ENCODE results near the gene ATP5PF. TPM values are rescaled to one million over a fixed set of nuclear protein-coding genes. Genes with fewer than 3 reads are reported as not detected.
"Not testable (repeated sequence)": the region's sequence is repeated elsewhere in the genome, so short reads cannot be mapped to it uniquely, and the experiment has no call there.

Gene ATP5PF
- total and polyA plus RNA-seq, 12 donors, result 537 to 965 (median 844) TPM

- TF ChIP-seq CTCF (IDR thresholded peaks at IDR 0.05), result no peak
- Histone ChIP-seq H3K27me3 (no peaks in the 10 kb centered on the region), H3K4me3 (peak overlapping the region in 8 of 10 donors; percentile 74 to 97 (median 90)), H3K27ac (peak overlapping the region in 9 of 10 donors; percentile 97 to 100 (median 99)), H3K9me3 (no peaks in the 10 kb centered on the region), H3K4me1 (peaks cover 11 to 77% (median 56%) of the 10 kb centered on the region in 9 donors), H3K36me3 (peaks cover 0 to 45% (median 25%) of the 10 kb centered on the region in 9 donors)
- intact Hi-C loops (cut with DNase I), result loop anchor here in 1 of 10 donors (10.0 kb wide), 1 partner anchor 127 kb away; the partner anchor contains the start of gene MRPL39
- ATAC-seq (no peak), DNase-seq (peak in 1 of 2 donors; percentile 40)
- WGBS, 2 donors, result 45 to 48% methylated on average over 6 of the region's 6 CpGs
Measured at GRCh38 chr21:25732091-25732760, 2.5 kb downstream of the ATP5PF start.

GRCh38 chr21:25722631-25723030 is 12.1 kb downstream of the ATP5PF start:
- peaks cover 0 to 50% (median 27%) of the 10 kb centered on the region in 9 donors for H3K4me1 ChIP-seq
- intact Hi-C loops (cut with DNase I), result no loop called here
- peaks cover 0 to 80% (median 46%) of the 10 kb centered on the region in 9 donors for H3K36me3 ChIP-seq
- DNase-seq (no peak), ATAC-seq (no peak)
- 65 to 71% methylated on average over 3 of the region's 3 CpGs for WGBS, 2 donors
- H3K27me3 ChIP-seq, result no peaks in the 10 kb centered on the region
- H3K9me3 ChIP-seq, result no peaks in the 10 kb centered on the region
- no peak overlapping the region for H3K4me3 ChIP-seq
- TF ChIP-seq CTCF (IDR thresholded peaks at IDR 0.05), result no peak
- peak overlapping the region in 3 of 10 donors; percentile 3 to 9 (median 8) for H3K27ac ChIP-seq

GRCh38 chr21:25721987-25722386 is 12.7 kb downstream of the ATP5PF start:
- H3K36me3 ChIP-seq, result peaks cover 0 to 80% (median 40%) of the 10 kb centered on the region in 9 donors
- no peaks in the 10 kb centered on the region for H3K9me3 ChIP-seq
- H3K4me1 ChIP-seq, result peaks cover 0 to 50% (median 26%) of the 10 kb centered on the region in 9 donors
- WGBS, 2 donors, result 77 to 81% methylated on average over 3 of the region's 3 CpGs
- peak in 5 of 8 donors; percentile 28 to 79 (median 40) for ATAC-seq
- H3K4me3 ChIP-seq, result no peak overlapping the region
- H3K27me3 ChIP-seq, result no peaks in the 10 kb centered on the region
- TF ChIP-seq CTCF (IDR thresholded peaks at IDR 0.05), result no peak
- H3K27ac ChIP-seq, result peak overlapping the region in 4 of 10 donors; percentile 3 to 29 (median 8)
- DNase-seq, result no peak
- intact Hi-C loops (cut with DNase I), result no loop called here

GRCh38 chr21:25717491-25718147 is 17.1 kb downstream of the ATP5PF start:
- H3K36me3 ChIP-seq, result peaks cover 0 to 80% (median 25%) of the 10 kb centered on the region in 9 donors

GRCh38 chr21:25714066-25714465 is 20.6 kb downstream of the ATP5PF start:
- intact Hi-C loops (cut with DNase I); H3K27ac ChIP-seq; DNase-seq; H3K4me3 ChIP-seq; ATAC-seq; H3K9me3 ChIP-seq; H3K27me3 ChIP-seq: not testable (repeated sequence)
- H3K4me1 ChIP-seq, result peaks cover 0 to 43% (median 15%) of the 10 kb centered on the region in 9 donors
- peaks cover 0 to 82% (median 20%) of the 10 kb centered on the region in 9 donors for H3K36me3 ChIP-seq
- 98 to 100% methylated on average over 10 of the region's 10 CpGs for WGBS, 2 donors

More at GRCh38 chr21:25717491-25718147, 17.1 kb downstream of the ATP5PF start:
- peak overlapping the region in 8 of 10 donors; percentile 45 to 77 (median 60) for H3K27ac ChIP-seq
- WGBS, 2 donors, result 74 to 76% methylated on average over 5 of the region's 5 CpGs
- H3K9me3 ChIP-seq, result no peaks in the 10 kb centered on the region
- intact Hi-C loops (cut with DNase I), result no loop called here
- no peak for TF ChIP-seq CTCF (IDR thresholded peaks at IDR 0.05)
- DNase-seq (peak in 1 of 2 donors; percentile 45), ATAC-seq (peak in 7 of 8 donors; percentile 70 to 94 (median 84))
- H3K27me3 ChIP-seq, result no peaks in the 10 kb centered on the region
- H3K4me3 ChIP-seq, result no peak overlapping the region
- peaks cover 0 to 47% (median 16%) of the 10 kb centered on the region in 9 donors for H3K4me1 ChIP-seq

Measured in heart right ventricle (tissue), 16 donors.